GM04504 (cell line): ENCODE results near the gene CIAO3.
A peak's percentile ranks its signal among the peaks of the same experiment; 100 is the strongest.
"Not testable (repeated sequence)": the region's sequence is repeated elsewhere in the genome, so short reads cannot be mapped to it uniquely, and the experiment has no call there.

Source experiments
- DNase-seq: peaks from one replicate; pipeline ENCODE4 v3.0.0-alpha.2; 2012; ENCODE audit warnings: low read depth

CIAO3 gene

GRCh38 chr16:692356-693108 lies 48.3 kb downstream of the CIAO3 start:
- no peak for DNase-seq

- DNase-seq = not testable (repeated sequence)
Measured at GRCh38 chr16:691242-691641, 49.6 kb downstream of the CIAO3 start.

DNA sequence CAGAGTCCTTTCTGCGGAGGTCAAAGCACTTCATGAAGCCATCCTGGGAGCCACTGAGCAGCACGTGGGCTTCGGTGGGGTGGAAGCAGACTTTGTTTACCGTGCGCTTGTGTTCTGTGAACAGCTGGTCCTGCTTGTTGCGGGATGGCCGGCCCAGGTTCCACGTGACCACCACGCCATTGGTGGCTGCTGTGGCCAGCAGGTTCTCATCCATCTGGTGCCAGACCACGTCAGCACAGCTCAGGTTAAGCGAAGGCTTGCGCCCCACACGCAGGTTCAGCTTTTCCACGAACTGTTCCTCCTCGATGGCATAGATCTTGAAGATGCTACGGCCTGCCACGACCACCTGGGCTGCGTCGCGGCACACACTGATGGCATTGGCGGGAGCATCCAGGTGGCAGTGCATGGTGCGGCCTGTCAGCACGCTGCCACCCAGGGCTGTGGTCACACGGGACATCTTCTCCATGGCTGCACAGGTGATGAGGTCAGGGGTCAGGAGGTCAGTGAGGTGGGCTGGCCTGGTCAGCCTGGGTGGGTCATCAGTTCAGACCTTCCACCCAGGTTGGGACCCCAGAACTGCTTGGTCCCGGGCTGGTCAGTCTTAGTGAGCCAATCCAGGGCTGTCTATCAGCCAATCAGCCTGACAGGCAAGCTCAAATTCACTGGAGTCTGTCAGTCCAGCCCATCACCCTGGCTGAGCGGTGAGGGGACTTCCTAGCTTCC lies 51.5 kb downstream of the CIAO3 start:
- DNase-seq = no peak

- DNase-seq = no peak
Measured at GRCh38 chr16:687499-687898, 53.3 kb downstream of the CIAO3 start.

GRCh38 chr16:686459-687260 lies 54.1 kb downstream of the CIAO3 start:
- DNase-seq = no peak

DNA sequence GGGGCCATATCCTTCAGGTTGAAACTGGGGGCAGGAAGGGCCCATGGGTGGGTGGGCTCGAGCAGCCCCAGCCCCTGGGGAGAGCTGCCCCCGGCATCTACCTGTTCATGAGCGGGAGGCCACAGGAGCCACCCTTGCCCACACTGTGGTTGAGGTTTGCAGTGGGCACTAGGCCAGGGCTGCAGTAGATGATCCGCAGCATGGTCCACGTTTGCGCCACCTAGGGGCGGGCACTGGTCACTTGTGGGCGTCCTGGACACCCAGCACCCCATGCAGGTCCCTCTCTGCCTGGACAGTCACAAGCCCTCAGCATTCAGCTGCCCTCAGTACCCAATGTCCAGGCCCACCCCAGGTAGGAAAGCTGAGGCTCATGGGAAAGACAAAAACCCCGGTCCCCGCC lies 54.8 kb downstream of the CIAO3 start:
- DNase-seq = no peak

DNA sequence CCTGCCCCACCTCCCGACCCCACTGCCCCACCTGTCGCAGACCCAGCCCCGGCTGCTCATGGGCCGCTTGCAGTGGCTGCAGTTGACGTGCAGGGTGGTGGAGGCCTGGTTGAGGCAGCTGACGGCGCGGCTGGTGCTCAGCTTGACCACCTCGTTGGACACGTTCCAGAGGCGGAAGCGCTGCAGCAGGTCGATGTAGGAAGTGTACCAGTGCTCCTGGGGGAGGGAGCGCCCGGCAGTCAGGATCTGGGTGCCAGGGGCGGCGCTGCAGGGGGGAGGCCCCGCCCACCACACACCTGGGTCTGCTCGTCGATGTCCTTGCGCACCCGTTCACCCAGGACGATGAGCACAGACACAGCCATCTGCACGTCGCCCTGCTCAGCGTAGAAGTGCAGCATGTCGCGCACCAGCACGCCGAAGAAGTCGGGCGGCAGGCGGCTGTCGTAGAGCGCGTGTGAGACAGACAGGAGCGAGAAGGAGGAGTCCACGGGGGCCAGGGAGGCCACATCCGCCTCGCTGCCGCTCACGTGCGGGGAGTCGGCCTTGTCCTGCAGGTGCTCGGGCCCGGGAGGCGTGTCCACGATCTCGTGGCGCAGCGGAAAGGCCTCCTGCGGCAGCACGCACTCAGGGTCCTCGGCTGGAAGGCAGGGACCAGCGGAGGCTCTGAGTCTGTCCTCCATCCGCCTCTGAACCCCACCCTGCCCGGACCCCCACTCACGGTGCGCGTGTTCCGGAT lies 55.7 kb downstream of the CIAO3 start:
- DNase-seq = no peak

DNA sequence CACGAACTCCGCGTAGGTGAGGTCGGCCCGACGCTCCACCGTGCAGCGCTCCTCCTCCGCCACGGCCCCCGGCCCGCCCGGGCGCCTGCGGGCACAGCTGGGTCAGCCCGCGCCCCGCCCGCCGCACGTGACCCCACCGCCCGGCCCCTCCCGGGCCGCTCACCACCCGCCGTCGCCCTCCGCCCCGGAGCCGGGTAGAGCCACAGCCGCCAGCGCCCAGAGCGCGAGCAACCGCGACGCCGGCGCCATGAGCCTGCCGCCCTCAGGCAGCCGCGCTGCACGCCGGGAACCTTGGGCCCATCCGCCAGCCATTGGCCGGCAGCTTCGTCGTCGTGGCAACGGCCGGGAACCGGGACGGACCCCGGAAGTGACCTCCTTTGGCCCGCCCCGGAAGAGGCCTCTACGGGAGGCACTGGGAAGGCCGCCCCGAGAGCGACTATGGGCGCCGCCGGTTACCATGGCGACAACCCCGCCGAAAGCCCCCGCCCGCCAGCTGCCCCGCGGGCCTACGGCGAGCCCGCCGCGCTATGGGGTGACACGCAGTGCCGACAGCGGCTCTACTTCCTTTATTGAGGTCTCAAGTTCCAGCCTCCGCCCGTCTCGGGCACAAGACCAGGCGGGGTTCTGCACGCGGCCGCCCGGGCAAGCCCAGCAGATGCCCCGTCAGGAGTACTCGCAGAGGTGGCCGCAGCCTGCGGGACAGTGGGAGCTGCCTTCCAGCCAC lies 56.6 kb downstream of the CIAO3 start, which contains the start of gene JMJD8:
TSS of gene JMJD8 (minus strand) at position 264 of the 724 bp plus-strand sequence. CDS start at position 249, 15 bp downstream.
- DNase-seq = peak; percentile 87

GRCh38 chr16:683396-684070 lies 57.3 kb downstream of the CIAO3 start:
- DNase-seq = no peak

- no peak for DNase-seq
Measured at GRCh38 chr16:682493-683395, 58.1 kb downstream of the CIAO3 start.

DNA sequence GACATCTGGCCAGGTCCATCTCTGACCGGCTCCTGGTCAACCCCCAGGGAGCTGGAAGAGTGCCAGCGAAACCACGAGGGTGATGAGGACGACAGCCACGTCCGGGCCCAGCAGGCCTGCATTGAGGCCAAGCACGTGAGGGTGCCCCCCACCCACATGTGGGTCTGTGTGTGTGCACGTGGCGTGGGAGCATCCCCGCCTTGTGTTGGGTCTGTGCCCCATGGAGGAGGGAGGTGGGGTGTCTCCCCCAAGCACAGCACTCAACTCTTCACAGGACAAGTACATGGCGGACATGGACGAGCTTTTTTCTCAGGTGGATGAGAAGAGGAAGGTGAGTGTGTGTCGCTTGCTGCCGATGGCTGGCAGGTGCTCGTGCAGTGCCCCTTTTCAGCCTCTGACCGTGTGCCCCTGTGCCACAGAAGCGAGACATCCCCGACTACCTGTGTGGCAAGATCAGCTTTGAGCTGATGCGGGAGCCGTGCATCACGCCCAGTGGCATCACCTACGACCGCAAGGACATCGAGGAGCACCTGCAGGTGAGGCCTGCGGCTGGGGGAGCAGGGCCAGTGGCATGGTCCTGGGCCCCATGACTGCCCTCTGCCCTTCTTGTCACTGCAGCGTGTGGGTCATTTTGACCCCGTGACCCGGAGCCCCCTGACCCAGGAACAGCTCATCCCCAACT lies 58.9 kb downstream of the CIAO3 start:
- no peak for DNase-seq

DNA sequence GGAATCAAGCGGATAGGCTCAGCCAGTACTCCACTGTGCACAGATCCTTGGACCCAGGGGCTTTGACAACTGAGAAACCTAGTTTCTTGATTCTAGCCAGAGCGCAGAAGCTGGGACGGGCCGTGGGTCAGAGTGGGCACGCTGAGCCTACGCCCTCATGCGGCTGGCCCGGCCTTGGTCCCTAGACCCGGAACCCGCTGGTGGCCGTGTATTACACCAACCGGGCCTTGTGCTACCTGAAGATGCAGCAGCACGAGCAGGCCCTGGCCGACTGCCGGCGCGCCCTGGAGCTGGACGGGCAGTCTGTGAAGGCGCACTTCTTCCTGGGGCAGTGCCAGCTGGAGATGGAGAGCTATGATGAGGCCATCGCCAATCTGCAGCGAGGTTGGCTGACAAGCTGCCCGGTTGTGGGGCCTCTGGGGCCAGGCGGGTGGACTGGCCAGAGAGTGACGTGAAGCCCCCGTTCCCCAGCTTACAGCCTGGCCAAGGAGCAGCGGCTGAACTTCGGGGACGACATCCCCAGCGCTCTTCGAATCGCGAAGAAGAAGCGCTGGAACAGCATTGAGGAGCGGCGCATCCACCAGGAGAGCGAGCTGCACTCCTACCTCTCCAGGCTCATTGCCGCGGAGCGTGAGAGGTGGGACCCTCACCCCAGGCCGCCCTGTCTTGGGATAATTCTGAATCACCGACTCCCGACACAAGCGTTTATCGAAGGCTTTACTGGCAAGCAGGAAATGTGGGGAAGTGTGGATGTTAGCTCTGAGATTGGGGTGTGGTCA lies 59.6 kb downstream of the CIAO3 start:
- DNase-seq = no peak

GRCh38 chr16:680625-680945 lies 60.2 kb downstream of the CIAO3 start:
- no peak for DNase-seq

GRCh38 chr16:679814-680624 lies 60.8 kb downstream of the CIAO3 start, which contains the start of gene STUB1:
Gene STUB1, plus strand, starts transcription at chr16:680410. Its CDS starts 116 bp downstream, at chr16:680526.
- peak; percentile 70 for DNase-seq
